GM19193 (cell line): Measurements from ENCODE around the gene CRABP1.

Experiments
- POLR2A ChIP-seq: IDR thresholded peaks from 4 replicates; pipeline ENCODE4 v1.6.1; 2011; ENCODE audit not compliant: insufficient read depth, insufficient read length; ENCODE audit errors: extremely low read depth

CRABP1 gene

GRCh38 chr15:78351539-78351938, 11.4 kb downstream of the CRABP1 start:
- no peak for TF ChIP-seq POLR2A

GRCh38 chr15:78353093-78353492, 12.9 kb downstream of the CRABP1 start:
- TF ChIP-seq POLR2A, result no peak

- TF ChIP-seq POLR2A, result no peak
Observed at GRCh38 chr15:78355177-78355576, 15.0 kb downstream of the CRABP1 start.

- no peak for TF ChIP-seq POLR2A
Observed at GRCh38 chr15:78358102-78358870, 18.1 kb downstream of the CRABP1 start.

- TF ChIP-seq POLR2A, result no peak
Observed at GRCh38 chr15:78359041-78359808, 19.1 kb downstream of the CRABP1 start.

- no peak for TF ChIP-seq POLR2A
Observed at GRCh38 chr15:78360367-78360801, 20.2 kb downstream of the CRABP1 start.

- TF ChIP-seq POLR2A, result no peak
Observed at GRCh38 chr15:78360958-78361718, 21.0 kb downstream of the CRABP1 start.

GRCh38 chr15:78361771-78362506, 21.8 kb downstream of the CRABP1 start:
- TF ChIP-seq POLR2A, result no peak

- no peak for TF ChIP-seq POLR2A
Observed at GRCh38 chr15:78362716-78363380, 22.7 kb downstream of the CRABP1 start.

GRCh38 chr15:78363381-78363734, 23.2 kb downstream of the CRABP1 start:
- TF ChIP-seq POLR2A, result no peak

- TF ChIP-seq POLR2A, result no peak
Observed at GRCh38 chr15:78364233-78364632, 24.1 kb downstream of the CRABP1 start.

- no peak for TF ChIP-seq POLR2A
Observed at GRCh38 chr15:78365917-78366316, 25.8 kb downstream of the CRABP1 start.

GRCh38 chr15:78366342-78366741, 26.2 kb downstream of the CRABP1 start:
- TF ChIP-seq POLR2A, result no peak

- TF ChIP-seq POLR2A, result no peak
Observed at GRCh38 chr15:78368651-78369050, 28.5 kb downstream of the CRABP1 start.

GRCh38 chr15:78369161-78369560, 29.0 kb downstream of the CRABP1 start:
- TF ChIP-seq POLR2A, result no peak

- TF ChIP-seq POLR2A, result no peak
Observed at GRCh38 chr15:78370013-78370412, 29.9 kb downstream of the CRABP1 start.
